Lower leg skin (tissue), 3 donors: ENCODE data around the gene COLGALT1.

Source experiments
- CTCF ChIP-seq, 3 donors: fragments of 450-650 bp; IDR thresholded peaks; one replicate each; pipeline ENCODE4 v1.5.1; 2016; ENCODE audit warnings: antibody characterized with exemption in 3 of 3, mild to moderate bottlenecking in 3 of 3, moderate library complexity in 2 of 3
- POLR2A ChIP-seq, 2 donors: fragments of 450-650 bp; IDR thresholded peaks; one replicate each; pipeline ENCODE4 v1.6.1; 2016 to 2017; ENCODE audit warnings: antibody characterized with exemption in 2 of 2, mild to moderate bottlenecking in 1 of 2, moderate library complexity in 1 of 2

GRCh38 chr19:17598953-17599352 is 43.5 kb downstream of the COLGALT1 start:
- TF ChIP-seq CTCF (IDR thresholded peaks at IDR 0.05): no peak
- TF ChIP-seq POLR2A (IDR thresholded peaks at IDR 0.05): no peak
